Uterus (tissue), 4 donors: ENCODE measurements around the gene PTGES2. TPM values are rescaled to one million over a fixed set of nuclear protein-coding genes. Genes with fewer than 3 reads are reported as not detected.
A peak's percentile ranks its signal among the peaks of the same experiment; 100 is the strongest.

Experiments used
- DNase-seq, 2 donors: peaks; one replicate each; pipeline ENCODE4 v3.0.0-alpha.2; 2019 to 2020
- H3K27ac ChIP-seq, 2 donors: fragments of 200-600 bp; sonication (generic); 1 replicate in 1 of 2; 2 replicates in 1 of 2; pipeline ENCODE4 v1.5.1; 2016 to 2018
- H3K27me3 ChIP-seq, 2 donors: fragments of 200-600 bp; sonication (generic); one replicate each; pipeline ENCODE4 v1.5.1; 2018 to 2019; ENCODE audit warnings: control low read depth in 1 of 2
- H3K36me3 ChIP-seq, 2 donors: fragments of 200-600 bp; sonication (generic); one replicate each; pipeline ENCODE4 v1.5.1; 2019; ENCODE audit warnings: control low read depth in 1 of 2
- H3K4me1 ChIP-seq, 2 donors: fragments of 200-600 bp; sonication (generic); one replicate each; pipeline ENCODE4 v1.5.1; 2018 to 2019; ENCODE audit warnings: control low read depth in 1 of 2
- H3K4me3 ChIP-seq, 2 donors: fragments of 200-600 bp; sonication (generic); 1 replicate in 1 of 2; 2 replicates in 1 of 2; pipeline ENCODE4 v1.5.1; 2018 to 2019; ENCODE audit warnings: mild to moderate bottlenecking in 1 of 2
- H3K9me3 ChIP-seq, 2 donors: fragments of 200-600 bp; sonication (generic); one replicate each; pipeline ENCODE4 v1.5.1; 2019; ENCODE audit warnings: control low read depth in 1 of 2
- POLR2A ChIP-seq, 2 donors: fragments of 450-650 bp; IDR thresholded peaks; one replicate each; pipeline ENCODE4 v1.6.1; 2016; ENCODE audit warnings: antibody characterized with exemption in 2 of 2, mild to moderate bottlenecking in 1 of 2, moderate library complexity in 1 of 2
- intact Hi-C: fragments of 100-400 bp; cut with DNase I; formaldehyde crosslinking; loops from one replicate; pipeline ENCODE4 v1.15.1; 2023; ENCODE audit warnings: low total_unique reads
- total RNA-seq, 4 donors: library from RNA; depleted of rRNA in 3 of 4; stranded (reverse); fragments of >200 nt in 3 of 4; gene quantifications; one replicate each; pipeline versions ENCODE4 v1.1.0 to v1.2.4, GENCODE V29; 2014 to 2023
- TF ChIP-seq, protein P1 (sequence below), 4 experiments: fragments of 200-600 bp in 2 of 4; fragments of 450-650 bp in 2 of 4; sonication (generic) in 2 of 4; IDR thresholded peaks; one replicate each; pipeline ENCODE4 v1.5.1; 2016 to 2019; ENCODE audit warnings: antibody characterized with exemption in 4 of 4, mild to moderate bottlenecking in 2 of 4, moderate library complexity in 1 of 4
- donor health status: DM: yes; HTN: yes; CAD: no.

Gene PTGES2
- total RNA-seq, 4 donors from 2014 or later = 21.5 to 173 (median 64.2) TPM

DNA sequence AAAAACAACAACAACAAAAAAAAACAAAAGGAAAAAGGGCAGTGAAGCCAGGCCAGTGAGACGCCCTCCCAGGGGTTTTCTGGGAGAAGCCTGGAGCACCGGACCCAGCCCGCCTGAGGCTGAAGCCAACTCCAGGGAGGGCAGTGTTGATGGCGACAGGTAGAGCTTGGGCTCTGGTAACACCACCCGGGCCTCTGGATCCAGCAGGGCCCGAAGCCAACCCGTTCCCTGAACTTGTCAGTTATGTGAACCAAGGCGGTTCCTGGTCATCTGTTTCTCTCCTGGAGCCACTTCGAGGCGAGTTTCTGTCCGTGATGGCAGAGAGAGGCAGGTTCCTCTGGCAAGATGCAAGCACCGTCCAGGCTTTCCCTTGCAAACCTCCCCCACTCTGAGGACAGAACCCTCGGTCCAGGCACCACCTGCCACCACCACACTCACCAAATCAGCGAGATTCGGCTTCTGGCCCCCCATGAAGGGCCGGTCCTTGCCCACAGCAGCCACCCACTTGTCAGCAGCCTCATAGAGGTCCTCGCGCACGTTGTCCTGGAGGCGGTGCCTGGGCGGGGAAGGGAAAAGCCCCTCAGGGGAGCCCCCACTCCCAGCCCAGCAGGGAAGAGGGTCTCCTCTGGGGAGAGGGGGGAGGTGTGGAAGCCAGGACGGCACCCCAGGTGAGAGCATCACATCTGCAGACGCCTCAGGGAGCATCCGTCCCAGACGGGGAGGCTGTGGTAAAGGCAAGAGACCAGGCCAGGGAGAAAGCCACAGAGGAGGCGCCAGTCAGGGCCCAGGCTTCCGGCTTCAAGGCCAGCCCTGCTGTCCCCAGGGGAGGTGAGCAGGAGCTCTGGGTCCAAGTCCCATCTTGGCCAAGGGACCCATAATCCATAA is 5.4 kb downstream of the PTGES2 start:
- TF ChIP-seq, protein P1, sequence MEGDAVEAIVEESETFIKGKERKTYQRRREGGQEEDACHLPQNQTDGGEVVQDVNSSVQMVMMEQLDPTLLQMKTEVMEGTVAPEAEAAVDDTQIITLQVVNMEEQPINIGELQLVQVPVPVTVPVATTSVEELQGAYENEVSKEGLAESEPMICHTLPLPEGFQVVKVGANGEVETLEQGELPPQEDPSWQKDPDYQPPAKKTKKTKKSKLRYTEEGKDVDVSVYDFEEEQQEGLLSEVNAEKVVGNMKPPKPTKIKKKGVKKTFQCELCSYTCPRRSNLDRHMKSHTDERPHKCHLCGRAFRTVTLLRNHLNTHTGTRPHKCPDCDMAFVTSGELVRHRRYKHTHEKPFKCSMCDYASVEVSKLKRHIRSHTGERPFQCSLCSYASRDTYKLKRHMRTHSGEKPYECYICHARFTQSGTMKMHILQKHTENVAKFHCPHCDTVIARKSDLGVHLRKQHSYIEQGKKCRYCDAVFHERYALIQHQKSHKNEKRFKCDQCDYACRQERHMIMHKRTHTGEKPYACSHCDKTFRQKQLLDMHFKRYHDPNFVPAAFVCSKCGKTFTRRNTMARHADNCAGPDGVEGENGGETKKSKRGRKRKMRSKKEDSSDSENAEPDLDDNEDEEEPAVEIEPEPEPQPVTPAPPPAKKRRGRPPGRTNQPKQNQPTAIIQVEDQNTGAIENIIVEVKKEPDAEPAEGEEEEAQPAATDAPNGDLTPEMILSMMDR (IDR thresholded peaks at IDR 0.05) = no peak
- no peak for TF ChIP-seq POLR2A (IDR thresholded peaks at IDR 0.05)
- no peak for DNase-seq
- Histone ChIP-seq H3K4me1 (peaks cover 5 to 14% of the 10 kb centered on the region in 2 donors), H3K27me3 (no peaks in the 10 kb centered on the region), H3K4me3 (no peak overlapping the region), H3K36me3 (no peaks in the 10 kb centered on the region), H3K9me3 (no peaks in the 10 kb centered on the region), H3K27ac (no peak overlapping the region)
- intact Hi-C loops = loop anchor here (5.0 kb wide), 1 partner anchor 180 kb away; no protein-coding TSS in a partner anchor

DNA sequence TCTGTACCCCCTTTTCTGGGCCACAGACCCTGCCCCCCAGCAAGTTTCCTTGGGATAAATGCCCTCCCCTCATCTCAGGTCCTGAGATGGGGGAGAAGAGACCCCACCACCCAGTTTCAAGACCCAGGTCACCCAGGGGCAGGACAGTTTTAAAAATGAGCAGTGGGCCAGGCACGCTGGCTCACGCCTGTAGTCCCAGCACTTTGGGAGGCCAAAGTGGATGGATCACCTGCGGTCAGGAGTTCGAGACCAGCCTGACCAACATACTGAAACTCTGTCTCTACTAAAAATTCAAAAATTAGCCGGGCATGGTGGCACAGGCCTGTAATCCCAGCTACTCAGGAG is 6.1 kb downstream of the PTGES2 start:
- no peak overlapping the region for H3K4me3 ChIP-seq
- no peak for DNase-seq
- H3K4me1 ChIP-seq = peaks cover 5 to 9% of the 10 kb centered on the region in 2 donors
- TF ChIP-seq, protein P1 (IDR thresholded peaks at IDR 0.05) = no peak
- no peak for TF ChIP-seq POLR2A (IDR thresholded peaks at IDR 0.05)
- H3K27me3 ChIP-seq = no peaks in the 10 kb centered on the region
- H3K27ac ChIP-seq = no peak overlapping the region
- H3K36me3 ChIP-seq = no peaks in the 10 kb centered on the region
- no peaks in the 10 kb centered on the region for H3K9me3 ChIP-seq
- intact Hi-C loops = loop anchor here (5.0 kb wide), 1 partner anchor 179 kb away; no protein-coding TSS in a partner anchor

DNA sequence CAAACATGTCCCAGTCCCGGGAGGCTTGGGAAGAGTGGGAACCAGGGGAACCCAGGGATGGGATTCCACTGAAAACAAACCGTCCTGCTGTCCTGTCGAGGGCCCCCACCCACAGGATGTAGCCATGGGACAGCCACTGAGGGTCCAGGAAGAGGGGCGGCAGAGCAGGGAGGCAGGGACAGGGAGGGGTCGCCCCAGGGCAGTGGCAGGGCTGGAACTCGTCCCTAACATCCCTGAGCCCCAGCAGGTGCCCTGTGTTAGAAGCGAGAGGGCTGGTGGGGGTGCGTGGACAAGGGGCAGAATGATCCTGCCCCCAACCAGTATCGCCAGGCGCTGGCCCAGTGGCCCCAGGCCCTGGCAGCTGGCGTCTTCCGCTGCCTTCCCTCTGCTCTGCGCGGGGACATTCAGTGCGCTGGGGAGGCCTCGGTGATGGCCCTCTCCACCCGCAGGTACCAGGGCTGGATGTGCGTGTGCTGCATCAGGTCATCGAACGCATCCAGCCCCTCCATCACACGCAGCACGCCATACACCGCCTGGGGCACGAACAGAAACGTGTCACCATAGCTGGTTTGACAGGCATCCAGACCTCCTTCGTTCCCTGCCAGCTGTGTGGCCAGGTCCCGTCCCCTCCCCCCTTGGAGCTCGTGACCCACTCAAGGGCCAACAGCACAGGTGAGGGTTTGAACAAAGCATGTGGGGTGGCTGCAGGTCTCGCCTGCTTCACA is 6.6 kb downstream of the PTGES2 start:
- Histone ChIP-seq H3K27ac (no peak overlapping the region), H3K27me3 (no peaks in the 10 kb centered on the region), H3K4me1 (peaks cover 4% of the 10 kb centered on the region in 2 donors), H3K9me3 (no peaks in the 10 kb centered on the region), H3K4me3 (no peak overlapping the region), H3K36me3 (no peaks in the 10 kb centered on the region)
- no peak for DNase-seq
- TF ChIP-seq, protein P1 (IDR thresholded peaks at IDR 0.05) = no peak
- TF ChIP-seq POLR2A (IDR thresholded peaks at IDR 0.05) = no peak
- intact Hi-C loops = loop anchor here (5.0 kb wide), 1 partner anchor 179 kb away; no protein-coding TSS in a partner anchor

DNA sequence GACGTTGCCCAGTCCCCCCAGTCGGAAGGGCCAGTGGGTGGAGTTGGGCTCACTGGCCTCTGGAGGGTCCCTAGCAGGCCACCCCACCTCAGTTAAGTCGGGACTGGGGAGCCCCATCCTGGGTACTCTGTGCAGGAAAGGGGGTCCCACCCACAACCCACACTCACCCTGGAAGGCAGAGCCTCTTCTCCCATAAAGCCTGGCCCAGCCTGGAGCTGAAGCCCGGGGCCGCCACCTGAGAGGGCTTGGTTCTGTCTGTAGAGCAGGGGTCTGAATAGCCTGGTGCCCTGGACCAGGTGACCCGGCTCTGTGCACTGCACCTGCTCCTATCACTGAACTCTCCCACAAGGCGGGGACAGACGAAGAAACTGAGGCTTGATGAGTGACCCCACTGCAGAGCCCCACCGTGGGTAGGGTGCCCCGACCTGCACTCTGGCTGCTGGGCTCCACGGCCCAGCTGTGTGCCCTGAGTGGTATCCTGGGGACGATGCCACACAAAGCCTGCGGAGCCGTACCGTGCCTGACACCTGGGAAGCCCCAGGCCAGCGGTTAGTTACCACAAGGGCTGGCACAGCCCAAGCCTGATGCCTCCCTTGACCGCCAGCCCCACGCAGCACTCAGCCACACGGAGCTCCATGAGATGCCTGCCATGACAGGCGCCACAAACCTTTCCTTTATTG is 7.3 kb downstream of the PTGES2 start:
- H3K4me3 ChIP-seq = no peak overlapping the region
- TF ChIP-seq POLR2A (IDR thresholded peaks at IDR 0.05) = no peak
- TF ChIP-seq, protein P1 (IDR thresholded peaks at IDR 0.05) = no peak
- H3K36me3 ChIP-seq = no peaks in the 10 kb centered on the region
- H3K9me3 ChIP-seq = no peaks in the 10 kb centered on the region
- DNase-seq = peak in 1 of 2 donors; percentile 15
- no peaks in the 10 kb centered on the region for H3K4me1 ChIP-seq
- intact Hi-C loops = loop anchor here (5.0 kb wide), 1 partner anchor 178 kb away; no protein-coding TSS in a partner anchor
- no peaks in the 10 kb centered on the region for H3K27me3 ChIP-seq
- no peak overlapping the region for H3K27ac ChIP-seq
